ENCODE measurements around the gene LTK. TPM values are rescaled to one million over a fixed set of nuclear protein-coding genes. Genes with fewer than 3 reads are reported as not detected.
A peak's percentile ranks its signal among the peaks of the same experiment; 100 is the strongest.

The LTK gene
- total RNA-seq, 1 experiment from 2014 or later = 10.9 TPM

DNA sequence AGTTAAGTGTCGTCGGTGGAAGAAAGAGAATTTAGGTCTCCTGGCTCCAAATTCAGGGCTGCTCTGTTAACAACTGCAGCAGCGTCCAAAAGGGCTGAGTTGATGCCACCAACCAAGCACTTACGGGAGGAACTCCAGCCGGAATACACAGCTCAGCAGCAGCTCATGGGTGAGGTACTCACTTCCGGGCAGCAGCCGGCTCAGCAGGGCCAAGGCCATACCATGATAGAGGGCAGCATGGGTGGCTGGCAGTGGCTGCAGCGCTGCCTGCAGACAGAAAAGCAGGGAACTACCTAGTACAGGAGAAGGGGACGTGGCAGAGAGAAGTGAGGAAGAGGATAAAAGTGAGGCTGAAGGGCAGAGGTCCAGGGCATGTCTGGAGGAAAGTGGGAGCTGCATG lies 8.0 kb upstream of the LTK start:
- no peak overlapping the region for H3K4me3 Mint-ChIP-seq (ENCODE audit: unreplicated experiment)
- intact Hi-C loops (cut with micrococcal nuclease; ENCODE audit: unreplicated experiment) = no loop called here
- H3K27me3 Mint-ChIP-seq (ENCODE audit: insufficient read depth, unreplicated experiment) = no peaks in the 10 kb centered on the region
- no peak for DNase-seq
- peaks cover 28% of the 10 kb centered on the region for H3K36me3 Mint-ChIP-seq (ENCODE audit: insufficient read depth, unreplicated experiment)
- Histone ChIP-seq H3K27me3 (replicated peaks; ENCODE audit: control insufficient read depth, insufficient read depth, low read length) (no peaks in the 10 kb centered on the region), H3K36me3 (ENCODE audit: control insufficient read depth, insufficient read depth, low read length) (no peaks in the 10 kb centered on the region), H3K4me3 (ENCODE audit: low read depth, low read length) (no peak overlapping the region), H3K9me3 (no peaks in the 10 kb centered on the region), H3K4me1 (no peaks in the 10 kb centered on the region)
- CTCF ChIA-PET = no interaction called here
- no peaks in the 10 kb centered on the region for H3K9me3 Mint-ChIP-seq (ENCODE audit: unreplicated experiment)
- no TSS peak for BruUV-seq (replicated peaks)
- H3K4me1 Mint-ChIP-seq (ENCODE audit: low read depth, unreplicated experiment) = no peaks in the 10 kb centered on the region
- POLR2A ChIA-PET = no interaction called here
- no peak overlapping the region for H3K27ac Mint-ChIP-seq (ENCODE audit: unreplicated experiment)
- TF ChIP-seq, protein P1, sequence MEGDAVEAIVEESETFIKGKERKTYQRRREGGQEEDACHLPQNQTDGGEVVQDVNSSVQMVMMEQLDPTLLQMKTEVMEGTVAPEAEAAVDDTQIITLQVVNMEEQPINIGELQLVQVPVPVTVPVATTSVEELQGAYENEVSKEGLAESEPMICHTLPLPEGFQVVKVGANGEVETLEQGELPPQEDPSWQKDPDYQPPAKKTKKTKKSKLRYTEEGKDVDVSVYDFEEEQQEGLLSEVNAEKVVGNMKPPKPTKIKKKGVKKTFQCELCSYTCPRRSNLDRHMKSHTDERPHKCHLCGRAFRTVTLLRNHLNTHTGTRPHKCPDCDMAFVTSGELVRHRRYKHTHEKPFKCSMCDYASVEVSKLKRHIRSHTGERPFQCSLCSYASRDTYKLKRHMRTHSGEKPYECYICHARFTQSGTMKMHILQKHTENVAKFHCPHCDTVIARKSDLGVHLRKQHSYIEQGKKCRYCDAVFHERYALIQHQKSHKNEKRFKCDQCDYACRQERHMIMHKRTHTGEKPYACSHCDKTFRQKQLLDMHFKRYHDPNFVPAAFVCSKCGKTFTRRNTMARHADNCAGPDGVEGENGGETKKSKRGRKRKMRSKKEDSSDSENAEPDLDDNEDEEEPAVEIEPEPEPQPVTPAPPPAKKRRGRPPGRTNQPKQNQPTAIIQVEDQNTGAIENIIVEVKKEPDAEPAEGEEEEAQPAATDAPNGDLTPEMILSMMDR (IDR thresholded peaks at IDR 0.05; ENCODE audit: insufficient read depth in 1 of 2, low read depth in 1 of 2, low read length in 1 of 2, severe bottlenecking in 1 of 2, unreplicated experiment in 1 of 2) = no peak

DNA sequence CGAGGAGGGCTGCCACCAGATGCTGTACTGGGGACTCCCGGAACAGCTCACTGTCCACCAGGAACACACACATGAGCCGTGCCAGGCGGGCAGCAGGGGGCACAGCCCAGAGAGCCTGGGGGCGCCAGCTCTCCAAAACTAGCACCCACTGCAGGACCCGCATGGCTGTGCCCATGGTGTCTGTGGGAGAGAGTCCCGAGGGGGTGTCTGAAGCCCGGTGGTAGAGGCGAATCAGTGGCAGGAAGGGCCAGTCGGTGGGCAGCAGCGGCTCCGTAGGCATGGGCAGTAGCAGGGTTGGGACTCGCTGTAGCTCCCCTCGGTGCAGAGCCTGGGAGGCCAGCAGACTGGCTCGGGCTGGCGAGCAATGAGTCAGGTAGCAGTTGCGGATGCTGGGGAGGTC lies 7.0 kb upstream of the LTK start:
- Mint-ChIP-seq H3K27ac (ENCODE audit: unreplicated experiment) (peak overlapping the region; percentile 20), H3K36me3 (ENCODE audit: insufficient read depth, unreplicated experiment) (peaks cover 34% of the 10 kb centered on the region), H3K9me3 (ENCODE audit: unreplicated experiment) (no peaks in the 10 kb centered on the region), H3K27me3 (ENCODE audit: insufficient read depth, unreplicated experiment) (no peaks in the 10 kb centered on the region), H3K4me1 (ENCODE audit: low read depth, unreplicated experiment) (no peaks in the 10 kb centered on the region), H3K4me3 (ENCODE audit: unreplicated experiment) (no peak overlapping the region)
- POLR2A ChIA-PET = no interaction called here
- CTCF ChIA-PET = no interaction called here
- intact Hi-C loops (cut with micrococcal nuclease; ENCODE audit: unreplicated experiment) = no loop called here
- DNase-seq = no peak
- no peaks in the 10 kb centered on the region for H3K36me3 ChIP-seq (ENCODE audit: control insufficient read depth, insufficient read depth, low read length)
- H3K4me1 ChIP-seq = no peaks in the 10 kb centered on the region
- no peak overlapping the region for H3K4me3 ChIP-seq (ENCODE audit: low read depth, low read length)
- no TSS peak for BruUV-seq (replicated peaks)
- H3K9me3 ChIP-seq = no peaks in the 10 kb centered on the region
- TF ChIP-seq, protein P1 (IDR thresholded peaks at IDR 0.05; ENCODE audit: insufficient read depth in 1 of 2, low read depth in 1 of 2, low read length in 1 of 2, severe bottlenecking in 1 of 2, unreplicated experiment in 1 of 2) = no peak
- H3K27me3 ChIP-seq (replicated peaks; ENCODE audit: control insufficient read depth, insufficient read depth, low read length) = no peaks in the 10 kb centered on the region

DNA sequence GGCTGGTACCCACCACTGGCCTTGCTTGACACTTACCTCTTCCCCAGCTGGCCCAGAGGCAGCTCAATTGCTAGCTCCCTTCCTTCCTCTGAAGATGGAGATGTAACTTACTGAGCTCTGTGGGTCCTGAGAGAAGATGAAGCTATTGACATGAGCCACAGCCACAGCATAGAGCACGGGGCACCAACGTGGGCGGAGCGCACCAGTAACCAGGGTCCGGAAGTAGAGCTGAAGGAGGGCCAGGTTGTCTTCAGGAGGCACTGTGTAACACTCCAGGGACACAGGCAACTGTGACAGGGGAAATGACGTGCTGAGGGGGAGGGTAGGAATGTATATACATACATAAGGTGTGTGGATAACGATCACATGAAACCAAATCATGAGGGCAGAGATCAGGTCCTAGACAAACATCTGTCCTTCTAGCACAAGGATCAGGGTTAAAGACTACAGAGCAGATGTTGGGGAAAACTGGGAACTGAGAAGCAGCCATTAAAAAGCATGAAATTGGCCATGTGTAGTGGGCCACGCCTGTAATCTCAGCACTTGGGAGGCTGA lies 4.3 kb upstream of the LTK start:
- no peak overlapping the region for H3K27ac Mint-ChIP-seq (ENCODE audit: unreplicated experiment)
- Histone ChIP-seq H3K9me3 (no peaks in the 10 kb centered on the region), H3K4me3 (ENCODE audit: low read depth, low read length) (no peak overlapping the region), H3K27me3 (replicated peaks; ENCODE audit: control insufficient read depth, insufficient read depth, low read length) (no peaks in the 10 kb centered on the region), H3K36me3 (ENCODE audit: control insufficient read depth, insufficient read depth, low read length) (no peaks in the 10 kb centered on the region), H3K4me1 (no peaks in the 10 kb centered on the region)
- no peaks in the 10 kb centered on the region for H3K27me3 Mint-ChIP-seq (ENCODE audit: insufficient read depth, unreplicated experiment)
- ChIA-PET POLR2A (interaction anchor here (0.5 kb wide), 1 partner anchor 105 kb away, joined by 9 read pairs; no protein-coding TSS in a partner anchor), CTCF (interaction anchor here (0.6 to 1.7 kb wide), 2 partner anchors 26 to 52 kb away, joined by 6 to 7 read pairs; partner anchors contain the start of gene RPAP1)
- no peak for DNase-seq
- no TSS peak for BruUV-seq (replicated peaks)
- intact Hi-C loops (cut with micrococcal nuclease; ENCODE audit: unreplicated experiment) = no loop called here
- H3K36me3 Mint-ChIP-seq (ENCODE audit: insufficient read depth, unreplicated experiment) = peaks cover 34% of the 10 kb centered on the region
- no peaks in the 10 kb centered on the region for H3K4me1 Mint-ChIP-seq (ENCODE audit: low read depth, unreplicated experiment)
- no peaks in the 10 kb centered on the region for H3K9me3 Mint-ChIP-seq (ENCODE audit: unreplicated experiment)
- no peak overlapping the region for H3K4me3 Mint-ChIP-seq (ENCODE audit: unreplicated experiment)
- TF ChIP-seq, protein P1 (IDR thresholded peaks at IDR 0.05; ENCODE audit: insufficient read depth in 1 of 2, low read depth in 1 of 2, low read length in 1 of 2, severe bottlenecking in 1 of 2, unreplicated experiment in 1 of 2) = no peak
